Activated effector memory CD4-positive, alpha-beta T cell treated with anti-CD3 and anti-CD28 coated beads, Interleukin-2, amount 50 U/mL, for 16 hours (primary cell): ENCODE measurements around the gene NOD2.

Experiments used
- DNase-seq: peaks from one replicate; pipeline ENCODE4 v3.0.0-alpha.2; 2020

Gene NOD2

DNA sequence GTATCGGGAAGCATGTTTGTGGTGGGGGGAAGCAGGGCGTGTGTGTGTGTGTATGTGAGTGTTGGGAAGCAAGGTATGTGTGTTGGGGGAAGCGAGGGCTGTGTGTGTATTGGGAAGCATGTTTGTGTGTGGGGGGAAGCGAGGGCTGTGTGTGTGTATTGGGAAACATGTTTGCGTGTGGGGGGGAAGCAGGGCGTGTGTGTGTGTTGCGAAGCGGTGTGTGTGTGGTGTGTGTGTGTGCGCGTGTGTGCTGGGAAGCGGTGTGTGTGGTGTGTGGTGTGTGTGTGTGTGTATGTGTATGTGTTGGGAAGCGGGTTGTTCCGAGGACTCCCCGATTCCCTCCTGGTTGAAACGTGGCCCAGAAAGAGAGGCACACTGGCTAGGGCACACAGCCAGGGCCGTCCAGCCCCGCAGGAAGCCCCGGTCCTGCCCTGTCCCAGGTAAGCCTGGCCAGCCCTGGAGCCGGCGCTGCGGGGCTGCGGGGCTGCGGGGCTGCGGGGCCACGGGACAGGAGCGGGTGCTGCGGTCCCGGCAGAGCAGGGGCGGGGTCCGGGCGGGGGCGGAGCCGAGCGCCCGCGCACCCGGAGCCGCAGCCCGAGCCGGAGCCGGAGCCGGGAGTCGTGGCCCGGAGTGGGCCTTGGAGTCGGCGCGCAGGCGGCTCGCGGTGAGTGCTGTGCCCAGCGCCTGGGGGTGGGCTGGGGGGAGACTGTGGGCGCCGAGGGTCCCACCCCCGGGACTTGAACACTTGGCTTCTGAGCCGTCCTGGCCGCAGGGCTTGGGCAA, at the start of gene NOD2:
Gene NOD2, plus strand, starts transcription at position 608 of the 783 bp plus-strand sequence. CDS start 5,890 bp downstream, outside the sequence.
- peak; percentile 81 for DNase-seq

- DNase-seq: no peak
These were observed 49.2 kb upstream of the NOD2 start for GRCh38 chr16:50644245-50644644.

GRCh38 chr16:50644729-50645128, 48.7 kb upstream of the NOD2 start:
- peak; percentile 67 for DNase-seq

DNA sequence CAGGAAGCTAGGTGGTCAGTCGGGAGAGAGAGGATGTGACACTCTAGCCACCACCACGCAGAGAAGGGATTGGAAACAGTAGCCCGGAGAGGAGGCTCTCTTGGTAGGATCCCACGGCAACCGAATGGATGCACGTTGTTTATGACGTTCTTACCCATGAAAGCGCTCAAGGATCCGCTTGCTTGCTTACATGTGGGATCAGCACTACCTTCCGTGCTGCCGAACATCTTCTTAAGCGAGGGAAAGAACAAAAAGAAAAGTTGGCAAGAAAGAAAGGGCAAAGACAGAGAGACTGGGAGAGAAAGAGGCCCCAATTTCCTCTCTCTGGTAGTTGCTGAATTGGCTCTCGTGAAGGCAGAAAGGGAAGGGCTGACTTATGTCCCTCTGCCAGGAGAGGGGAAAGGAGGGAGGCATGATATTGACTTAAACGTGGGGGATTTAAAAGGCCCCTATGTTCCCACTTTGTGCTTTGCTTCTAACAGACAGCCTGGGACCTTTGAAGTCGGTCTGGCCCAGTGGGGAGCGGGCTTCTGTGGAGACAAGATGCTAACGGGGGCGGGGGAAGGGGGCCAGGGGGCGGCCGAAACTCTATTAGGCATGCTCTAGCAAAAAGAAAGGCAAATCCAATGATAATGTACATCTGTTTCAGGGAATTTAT, 47.7 kb upstream of the NOD2 start:
- DNase-seq: no peak

DNA sequence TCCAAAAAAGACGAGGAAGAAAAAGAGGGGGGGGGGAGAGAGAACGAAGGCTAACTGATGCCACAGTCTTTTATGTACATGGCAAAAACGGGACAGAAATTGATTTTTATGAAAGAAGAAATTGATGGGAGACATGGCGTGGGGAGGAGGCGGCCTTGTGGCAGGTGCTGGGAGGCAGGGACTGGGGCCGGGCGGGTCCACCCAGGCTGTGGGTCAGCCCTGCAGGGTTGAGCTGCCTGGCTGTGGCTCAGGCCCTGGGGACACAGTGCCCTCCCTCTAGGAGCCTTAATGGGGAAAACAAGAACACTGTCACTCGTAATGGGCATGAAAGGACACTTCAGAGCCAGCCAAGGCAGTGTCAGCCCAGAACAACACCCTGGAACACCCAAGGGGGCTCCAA, 47.1 kb upstream of the NOD2 start:
- DNase-seq: no peak

DNA sequence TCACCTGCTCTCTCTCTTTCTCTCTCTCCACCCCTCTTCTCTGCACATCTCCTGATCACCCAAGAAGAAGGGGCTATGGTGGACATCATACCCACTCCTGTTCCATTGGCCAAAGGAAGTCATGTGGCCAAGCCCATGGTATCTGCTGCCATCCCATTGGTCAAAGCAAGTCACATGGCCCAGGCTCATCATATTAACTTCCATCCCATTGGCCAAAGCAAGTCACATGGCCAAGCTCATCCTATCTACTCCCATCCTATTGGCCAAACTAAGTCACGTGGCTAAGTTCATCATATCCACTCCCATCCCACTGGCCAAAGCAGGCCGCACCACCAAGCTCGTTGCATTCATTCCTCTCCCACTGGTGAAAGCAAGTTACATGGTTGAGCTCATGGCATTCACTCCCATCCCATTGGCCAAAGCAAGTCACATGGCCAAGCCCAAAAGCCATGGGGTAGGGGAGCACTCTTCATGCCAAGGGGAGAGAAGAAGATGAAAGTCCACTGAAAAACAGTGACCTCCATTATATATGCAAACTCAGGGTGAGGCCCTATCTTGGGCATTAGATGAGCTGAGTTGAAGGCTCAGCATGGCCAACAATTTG, 41.5 kb upstream of the NOD2 start:
- no peak for DNase-seq

GRCh38 chr16:50652836-50653425, 40.5 kb upstream of the NOD2 start:
- DNase-seq: no peak

- no peak for DNase-seq
These were observed 39.5 kb upstream of the NOD2 start for GRCh38 chr16:50653633-50654519.

DNA sequence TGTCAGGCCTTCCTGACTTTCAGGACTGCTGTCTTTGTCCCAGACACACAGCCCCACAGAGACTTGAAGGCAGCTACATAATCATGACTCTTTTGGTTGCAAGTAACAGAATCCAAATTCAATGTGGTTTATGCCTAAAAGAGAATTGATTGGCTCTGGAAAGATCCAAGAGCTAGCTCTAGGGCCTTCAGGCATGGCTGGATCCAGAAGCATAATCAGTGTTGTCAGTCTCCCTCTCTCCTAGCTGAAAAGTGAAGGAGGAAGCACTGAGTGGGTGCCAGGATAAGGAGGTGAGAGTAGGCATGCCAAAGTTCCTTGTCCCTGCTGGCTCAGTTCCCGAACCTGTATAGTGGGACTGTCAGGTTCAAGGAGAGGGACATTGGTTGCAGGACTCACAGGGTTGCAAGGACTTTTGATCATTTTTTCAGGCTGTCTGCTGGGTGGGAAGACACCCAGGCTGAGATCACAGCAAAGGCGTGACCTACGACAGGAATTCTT, 37.8 kb upstream of the NOD2 start:
- no peak for DNase-seq

- DNase-seq: no peak
These were observed 36.2 kb upstream of the NOD2 start for GRCh38 chr16:50657241-50657640.

DNA sequence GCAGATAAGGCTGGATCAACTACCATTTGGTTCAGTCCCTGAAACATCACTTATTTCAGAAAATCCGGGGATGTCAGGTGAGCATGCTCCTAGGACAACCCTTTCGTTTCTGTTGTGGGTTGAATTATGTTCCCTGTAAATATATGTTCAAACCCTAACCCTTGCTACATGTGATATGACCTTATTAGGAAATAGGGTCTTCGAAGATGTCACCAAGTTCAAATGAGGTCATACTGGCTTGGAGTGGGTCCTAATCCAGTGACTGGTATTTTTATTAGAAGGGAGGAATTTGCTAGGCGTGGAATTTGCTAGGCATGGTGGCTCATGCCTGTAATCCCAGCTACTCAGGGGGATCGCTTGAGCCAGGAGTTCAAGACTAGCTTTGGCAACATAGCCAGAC, 33.6 kb upstream of the NOD2 start:
- DNase-seq: no peak

- no peak for DNase-seq
These were observed 31.0 kb upstream of the NOD2 start for GRCh38 chr16:50662306-50662940.

DNA sequence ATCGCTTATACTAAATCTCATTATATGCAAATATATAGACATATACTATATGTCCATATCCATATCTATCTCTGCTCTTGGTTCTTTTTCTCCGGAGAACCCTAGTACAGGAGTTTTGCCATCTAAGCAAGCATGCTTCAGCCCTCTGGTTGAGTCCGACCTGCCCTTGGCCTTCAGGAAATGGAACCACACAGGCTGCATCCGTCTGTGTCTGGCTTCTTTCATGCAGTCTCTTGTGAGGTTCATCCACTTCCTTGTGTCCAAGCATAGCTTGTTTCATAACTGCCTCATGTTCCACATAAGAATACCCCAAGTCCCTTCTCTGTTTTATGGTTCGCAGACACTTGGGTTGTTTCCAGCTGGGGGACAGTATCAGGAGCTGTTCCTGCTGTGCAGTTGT, 29.1 kb upstream of the NOD2 start:
- no peak for DNase-seq

DNA sequence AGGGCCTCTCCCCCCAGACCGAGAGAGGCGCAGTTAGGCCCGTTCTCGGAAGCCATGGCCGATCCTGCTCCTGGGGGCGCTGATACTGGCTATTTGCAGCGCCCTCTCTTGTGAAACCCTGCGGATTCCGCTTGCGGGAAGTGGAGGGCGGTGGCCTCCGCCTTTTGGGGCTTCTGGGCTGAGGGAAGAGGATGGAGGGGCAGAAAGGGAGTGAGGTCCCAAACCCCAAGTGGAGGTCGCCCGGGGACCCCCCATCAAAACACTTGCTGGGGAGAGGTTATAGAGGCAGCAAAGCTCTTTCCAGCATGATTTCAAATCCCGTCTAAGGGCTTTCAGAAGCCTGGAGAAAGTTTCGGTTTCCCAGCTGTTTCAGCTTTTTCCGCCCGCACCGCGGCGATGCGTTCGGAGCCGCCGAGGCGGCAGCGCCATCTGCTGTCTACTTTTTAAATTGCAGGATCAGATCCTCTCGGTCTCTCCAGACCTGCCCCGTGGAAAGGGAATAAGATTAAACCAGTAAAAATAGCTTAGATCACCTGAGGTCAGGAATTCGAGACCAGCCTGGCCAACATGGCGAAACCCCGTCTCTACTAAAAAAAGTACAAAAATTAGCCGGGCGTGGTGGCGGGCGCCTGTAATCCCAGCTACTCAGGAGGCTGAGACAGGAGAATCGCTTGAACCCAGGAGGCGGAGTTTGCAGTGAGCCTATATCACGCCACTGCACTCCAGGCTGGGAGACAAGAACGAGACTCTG, 28.1 kb upstream of the NOD2 start:
- peak; percentile 93 for DNase-seq

GRCh38 chr16:50666658-50667496, 26.5 kb upstream of the NOD2 start:
- DNase-seq: peak; percentile 80

DNA sequence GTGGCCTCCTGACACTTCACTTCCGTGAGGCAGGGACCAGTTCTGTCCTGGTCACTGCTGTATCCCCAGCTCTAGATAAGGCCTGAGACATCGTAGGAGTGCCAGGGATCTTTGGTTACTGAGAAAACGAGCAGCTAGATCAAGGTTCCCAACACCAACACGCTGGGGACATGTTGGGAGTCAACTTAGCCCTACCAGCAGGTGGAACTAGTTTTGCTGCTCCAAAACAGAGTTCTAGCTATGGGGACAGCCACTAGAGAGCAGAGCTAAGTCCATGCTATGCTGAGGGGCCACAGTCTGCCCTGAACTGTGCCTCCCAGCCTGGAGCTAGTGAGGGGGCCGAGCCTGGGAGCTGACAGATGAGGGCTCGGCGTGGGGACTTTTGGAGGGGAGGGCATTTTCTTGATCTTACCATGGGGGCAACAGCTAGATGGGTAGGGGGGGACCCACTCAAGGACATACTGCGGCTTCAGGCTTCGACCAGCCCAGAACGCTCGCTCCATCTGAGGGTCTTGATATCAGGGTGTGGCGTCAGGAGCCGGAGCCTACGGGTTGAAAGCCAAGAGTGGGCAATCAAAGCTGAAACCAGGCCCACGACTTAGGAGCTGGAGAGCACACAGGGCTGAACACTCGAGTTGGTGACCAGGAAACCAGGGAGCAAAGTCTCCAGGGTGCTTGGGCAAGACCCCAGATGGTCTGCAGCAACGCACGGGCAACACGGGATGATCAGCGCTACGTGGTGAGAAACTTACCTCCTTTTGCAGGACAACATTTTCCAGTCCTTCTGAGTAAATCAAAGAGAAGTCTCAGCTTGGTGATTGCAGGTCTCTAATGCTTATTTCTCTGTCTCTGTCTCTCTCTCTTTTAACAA, 25.7 kb upstream of the NOD2 start:
- DNase-seq: no peak

DNA sequence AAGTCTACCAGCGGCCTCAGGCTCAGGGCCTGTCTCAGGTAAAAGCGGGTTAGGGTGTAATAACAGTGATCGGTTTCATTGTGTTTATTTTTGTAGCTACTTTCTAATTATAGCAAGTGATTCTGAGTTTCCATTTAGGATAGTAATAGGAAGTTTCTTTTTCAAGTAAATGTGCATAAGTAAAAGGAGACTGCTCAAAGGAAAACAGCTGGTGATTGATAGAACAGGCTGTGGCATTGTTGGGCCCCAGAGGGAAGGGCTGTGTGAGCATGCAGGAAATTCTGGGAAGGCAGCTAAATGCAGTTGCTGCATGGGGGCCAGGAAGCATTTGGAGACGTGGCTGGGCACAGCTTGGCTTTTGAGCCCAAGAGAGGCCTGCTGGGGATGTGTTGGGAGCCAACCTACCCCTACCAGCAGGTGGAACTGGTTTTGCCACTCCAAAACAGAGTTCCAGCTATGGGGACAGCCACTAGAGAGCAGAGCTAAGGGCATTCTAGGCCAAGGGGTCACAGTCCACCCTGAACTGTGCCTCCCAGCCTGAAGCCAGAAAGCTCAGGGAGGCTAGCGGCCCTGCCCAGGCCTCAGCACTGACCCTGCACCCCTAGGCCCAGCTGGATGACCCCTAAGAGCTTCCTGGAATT, 24.9 kb upstream of the NOD2 start:
- no peak for DNase-seq

GRCh38 chr16:50669741-50670140, 23.7 kb upstream of the NOD2 start:
- DNase-seq: no peak

DNA sequence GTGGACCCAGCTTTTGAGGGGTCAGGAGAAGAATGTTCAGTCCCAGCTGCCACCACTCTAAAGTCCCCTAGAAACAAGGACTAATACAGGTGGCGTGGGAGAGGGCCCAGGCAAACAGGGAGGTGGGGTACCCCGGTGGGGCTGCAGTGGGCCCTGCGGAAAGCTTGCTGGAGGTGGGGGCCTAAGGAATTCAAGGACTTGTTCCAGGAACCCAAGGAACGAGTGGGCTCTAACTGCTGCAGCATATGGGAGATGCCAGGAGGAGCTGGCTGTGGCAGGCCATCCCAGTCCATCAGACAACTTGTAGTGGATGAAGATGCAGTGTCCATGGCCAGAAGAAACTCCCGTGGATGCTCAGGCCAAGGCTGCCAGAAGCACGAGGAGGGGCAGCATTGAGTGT, 22.9 kb upstream of the NOD2 start:
- DNase-seq: no peak
